H1 (cell line): ENCODE results near the gene GLE1. TPM values are rescaled to one million over a fixed set of nuclear protein-coding genes. Genes with fewer than 3 reads are reported as not detected.

Experiments
- CTCF ChIA-PET: fragments of 300-600 bp; sonication (Branson Sonifier 250); formaldehyde crosslinking; loops from one replicate; lab custom pipeline; 2021; ENCODE audit not compliant: partially characterized antibody; lab: Charles Lee
- POLR2A ChIA-PET: fragments of 300-600 bp; sonication (Branson Sonifier 250); formaldehyde crosslinking; loops from one replicate; lab custom pipeline; 2021; ENCODE audit warnings: inconsistent platforms; ENCODE audit not compliant: partially characterized antibody; lab: Charles Lee
- DNase-seq, 2 experiments: peaks; one replicate each; pipeline versions ENCODE4 v3.0.0 to v3.0.0-alpha.2; 2010 to 2022; ENCODE audit warnings: low spot score in 2 of 2, low read depth in 1 of 2, mixed read lengths in 1 of 2
- FAIRE-seq: peaks from 2 replicates; lab custom pipeline; 2011; peaks lifted over from hg19 to GRCh38; lab: Jason Lieb, UNC
- H2AFZ ChIP-seq: 2 replicates; pipeline ENCODE4 v1.8.1; 2012; ENCODE audit warnings: low read length, inconsistent platforms
- H2AK5ac ChIP-seq: 2 replicates; pipeline ENCODE4 v1.6.1; 2013; ENCODE audit warnings: low read depth, low read length
- H2BK120ac ChIP-seq: replicated peaks from 2 replicates; pipeline ENCODE3; 2013; ENCODE audit warnings: low read depth, low read length, inconsistent platforms
- H2BK12ac ChIP-seq: 2 replicates; pipeline ENCODE4 v1.6.1; 2013; ENCODE audit warnings: low read depth, low read length
- H2BK15ac ChIP-seq: 2 replicates; pipeline ENCODE4 v1.6.1; 2013; ENCODE audit warnings: low read length
- H2BK20ac ChIP-seq: 2 replicates; pipeline ENCODE4 v1.6.1; 2013; ENCODE audit warnings: low read length
- H2BK5ac ChIP-seq: 2 replicates; pipeline ENCODE4 v1.6.1; 2013; ENCODE audit warnings: low read depth, low read length
- H3K14ac ChIP-seq: 2 replicates; pipeline ENCODE4 v1.6.1; 2013; ENCODE audit warnings: inconsistent platforms; ENCODE audit not compliant: insufficient read length
- H3K18ac ChIP-seq: 2 replicates; pipeline ENCODE4 v1.6.1; 2013; ENCODE audit warnings: low read length; ENCODE audit errors: extremely low read depth
- H3K23ac ChIP-seq: 2 replicates; pipeline ENCODE4 v1.6.1; 2013; ENCODE audit warnings: inconsistent platforms; ENCODE audit not compliant: insufficient read length
- H3K23me2 ChIP-seq: 2 replicates; pipeline ENCODE4 v1.6.1; 2013; ENCODE audit warnings: low read depth, low read length
- H3K27ac ChIP-seq: 2 replicates; pipeline ENCODE4 v1.6.1; 2011; ENCODE audit warnings: low read depth, low read length, inconsistent platforms
- H3K27me3 ChIP-seq, 4 experiments: replicated peaks in 1 of 4; 1 replicate in 1 of 4; 2 replicates in 3 of 4; pipeline versions ENCODE4 v1.6.1 to v1.8.1; 2011 to 2013; ENCODE audit warnings: low read length in 3 of 4, mild to moderate bottlenecking in 3 of 4, inconsistent platforms in 2 of 4, mixed read lengths in 2 of 4, moderate library complexity in 1 of 4; ENCODE audit not compliant: control insufficient read depth in 3 of 4, insufficient read depth in 3 of 4; ENCODE audit errors: extremely low read depth in 1 of 4
- H3K36me3 ChIP-seq, 4 experiments: 2 replicates each; pipeline versions ENCODE4 v1.6.1 to v1.8.1; 2011 to 2013; ENCODE audit warnings: mild to moderate bottlenecking in 4 of 4, low read length in 3 of 4, moderate library complexity in 2 of 4, control low read depth in 1 of 4, inconsistent platforms in 1 of 4; ENCODE audit not compliant: insufficient read depth in 4 of 4, control insufficient read depth in 2 of 4
- H3K4ac ChIP-seq: replicated peaks from 2 replicates; pipeline ENCODE3; 2013; ENCODE audit warnings: low read length, low read depth, mixed read lengths, inconsistent platforms; ENCODE audit not compliant: insufficient read length
- H3K4me1 ChIP-seq, 4 experiments: replicated peaks in 1 of 4; 1 replicate in 1 of 4; 2 replicates in 3 of 4; pipeline versions ENCODE4 v1.6.1 to v1.8.1; 2011 to 2013; ENCODE audit warnings: low read length in 3 of 4, inconsistent platforms in 2 of 4, mixed read lengths in 1 of 4; ENCODE audit not compliant: insufficient read depth in 4 of 4, control insufficient read depth in 3 of 4
- H3K4me2 ChIP-seq, 2 experiments: 2 replicates each; pipeline versions ENCODE4 v1.6.1 to v1.8.1; 2011 to 2013; ENCODE audit warnings: low read depth in 2 of 2, low read length in 2 of 2, control low read depth in 1 of 2, inconsistent platforms in 1 of 2, mild to moderate bottlenecking in 1 of 2; ENCODE audit not compliant: insufficient read depth in 1 of 2
- H3K4me3 ChIP-seq, 4 experiments: fragments of 200-600, 300-600 bp in 1 of 4; sonication (generic), shearing (Covaris generic), sonication (Bioruptor Twin) in 1 of 4; 2 replicates each; pipeline versions ENCODE4 v1.5.1 to v1.8.1; 2011 to 2016; ENCODE audit warnings: low read length in 4 of 4, low read depth in 3 of 4, control low read depth in 2 of 4, inconsistent platforms in 2 of 4, mild to moderate bottlenecking in 2 of 4, mixed read lengths in 1 of 4, moderate library complexity in 1 of 4; ENCODE audit not compliant: insufficient read depth in 2 of 4; ENCODE audit errors: extremely low read depth in 1 of 4
- H3K56ac ChIP-seq: replicated peaks from 2 replicates; pipeline ENCODE3; 2013; ENCODE audit warnings: low read depth, mild to moderate bottlenecking, mixed read lengths, low read length, inconsistent platforms; ENCODE audit not compliant: insufficient read length
- H3K79me1 ChIP-seq: 2 replicates; pipeline ENCODE4 v1.6.1; 2013; ENCODE audit warnings: low read depth, low read length, control low read depth
- H3K79me2 ChIP-seq, 2 experiments: 2 replicates each; pipeline versions ENCODE4 v1.6.1 to v1.8.1; 2012 to 2013; ENCODE audit warnings: low read length in 2 of 2, mild to moderate bottlenecking in 2 of 2, inconsistent platforms in 1 of 2; ENCODE audit not compliant: insufficient read depth in 2 of 2, control insufficient read depth in 1 of 2
- H3K9ac ChIP-seq, 4 experiments: replicated peaks in 1 of 4; 1 replicate in 1 of 4; 2 replicates in 3 of 4; pipeline versions ENCODE4 v1.6.1 to v1.8.1; 2011 to 2013; ENCODE audit warnings: low read depth in 3 of 4, low read length in 3 of 4, control low read depth in 2 of 4, mild to moderate bottlenecking in 2 of 4, moderate library complexity in 2 of 4, inconsistent platforms in 1 of 4; ENCODE audit errors: extremely low read depth in 1 of 4
- H3K9me3 ChIP-seq, 2 experiments: 2 replicates each; pipeline versions ENCODE4 v1.6.1 to v1.8.1; 2012 to 2013; ENCODE audit warnings: mild to moderate bottlenecking in 2 of 2, moderate library complexity in 2 of 2, control low read depth in 1 of 2, inconsistent platforms in 1 of 2, low read depth in 1 of 2, low read length in 1 of 2, mixed read lengths in 1 of 2; ENCODE audit not compliant: insufficient read depth in 2 of 2
- H4K20me1 ChIP-seq, 2 experiments: replicated peaks in 1 of 2; 2 replicates each; pipeline versions ENCODE3 to v1.8.1; 2011 to 2013; ENCODE audit warnings: inconsistent platforms in 2 of 2, low read length in 2 of 2, mild to moderate bottlenecking in 1 of 2; ENCODE audit not compliant: insufficient read depth in 2 of 2, control insufficient read depth in 1 of 2
- H4K5ac ChIP-seq: 2 replicates; pipeline ENCODE4 v1.6.1; 2013; ENCODE audit warnings: low read length, low read depth, mixed read lengths, inconsistent platforms; ENCODE audit not compliant: insufficient read length
- H4K8ac ChIP-seq: 2 replicates; pipeline ENCODE4 v1.8.0; 2013; ENCODE audit warnings: mild to moderate bottlenecking, moderate library complexity, low read length, inconsistent platforms; ENCODE audit not compliant: insufficient read depth; ENCODE audit errors: extremely low read depth
- H4K91ac ChIP-seq: replicated peaks from 2 replicates; pipeline ENCODE3; 2013; ENCODE audit warnings: low read length, mixed read lengths, inconsistent platforms; ENCODE audit not compliant: insufficient read length
- ASH2L ChIP-seq: fragments of 200-600, 300-600 bp; sonication (generic); IDR thresholded peaks from one replicate; pipeline ENCODE4 v1.7.1; 2017; ENCODE audit warnings: low read length
- CEBPB ChIP-seq: IDR thresholded peaks from 2 replicates; pipeline ENCODE4 v1.6.1; 2012; ENCODE audit warnings: low read depth, low read length
- CHD1 ChIP-seq: IDR thresholded peaks from 2 replicates; pipeline ENCODE4 v1.6.1; 2012; ENCODE audit warnings: low read depth, low read length, improper control_type of control experiment
- CREB1 ChIP-seq: IDR thresholded peaks from 2 replicates; pipeline ENCODE4 v1.6.1; 2012; ENCODE audit warnings: inconsistent platforms
- CTCF ChIP-seq, 3 experiments: IDR thresholded peaks; 1 replicate in 2 of 3; 2 replicates in 1 of 3; pipeline versions ENCODE4 v1.5.1 to v1.6.1; 2011; ENCODE audit warnings: low read length in 3 of 3, mild to moderate bottlenecking in 3 of 3, inconsistent platforms in 2 of 3, low read depth in 1 of 3, moderate library complexity in 1 of 3; ENCODE audit not compliant: insufficient read depth in 1 of 3; ENCODE audit errors: control extremely low read depth in 1 of 3
- EZH2 ChIP-seq: fragments of 200-600 bp; sonication (generic); IDR thresholded peaks from 2 replicates; pipeline ENCODE4 v1.7.1; 2012; ENCODE audit warnings: low read depth, mild to moderate bottlenecking, moderate library complexity, low read length, inconsistent platforms; ENCODE audit not compliant: severe bottlenecking
- HDAC6 ChIP-seq: IDR thresholded peaks from one replicate; pipeline ENCODE4 v1.7.1; 2012; ENCODE audit warnings: low read depth, mild to moderate bottlenecking, inconsistent platforms, low read length, moderate library complexity
- KDM5A ChIP-seq: fragments of 200-600 bp; IDR thresholded peaks from 2 replicates; pipeline ENCODE4 v1.7.1; 2012; ENCODE audit warnings: mild to moderate bottlenecking, low read length, inconsistent platforms, mixed read lengths
- RBBP5 ChIP-seq: IDR thresholded peaks from 2 replicates; pipeline ENCODE4 v1.7.1; 2012; ENCODE audit warnings: low read depth, mild to moderate bottlenecking, inconsistent platforms, low read length, moderate library complexity, borderline replicate concordance
- RXRA ChIP-seq: IDR thresholded peaks from 2 replicates; pipeline ENCODE4 v1.6.1; 2011; ENCODE audit warnings: low read depth, mild to moderate bottlenecking, low read length, moderate library complexity; ENCODE audit not compliant: insufficient read depth
- ZNF274 ChIP-seq: IDR thresholded peaks from 2 replicates; pipeline ENCODE4 v1.7.0; 2012; ENCODE audit warnings: low read length, borderline replicate concordance; ENCODE audit errors: extremely low read depth
- WGBS, 2 experiments: shearing (Covaris generic) in 1 of 2; methylation state at CpG; one replicate each; pipeline versions ENCODE4 v1.1.6 to v1.1.7; 2013 to 2015; ENCODE audit warnings: low lambda C conversion rate in 2 of 2, mixed read lengths in 2 of 2, inconsistent platforms in 1 of 2, low coverage in 1 of 2, missing lambda C conversion rate in 1 of 2; ENCODE audit not compliant: insufficient replicate concordance in 2 of 2, insufficient coverage in 1 of 2, insufficient read length in 1 of 2; ENCODE audit errors: extremely low coverage in 1 of 2, missing lambda C conversion rate in 1 of 2; 5-methylcytosine and 5-hydroxymethylcytosine counted together
- polyA plus RNA-seq, 7 experiments: library from polyadenylated mRNA; depleted of rRNA in 3 of 7; stranded (reverse) in 5 of 7; unstranded in 2 of 7; fragments of >200 nt in 5 of 7; fragments of 200-250 nt in 2 of 7; gene quantifications; 1 replicate in 5 of 7; 2 replicates in 1 of 7; 4 replicates in 1 of 7; pipeline versions ENCODE4 v1.2.1 to v1.2.3, GENCODE V29; 2011 to 2013; ENCODE audit warnings: missing spikeins in 2 of 7, mixed read lengths in 2 of 7
- total RNA-seq: library from RNA; stranded (reverse); fragmentation: NEBNext Ultra II Directional; extraction: Animal tissue kit (Norgen Biotek cat#: 25700); gene quantifications from 2 replicates; pipeline ENCODE4 v1.2.1, GENCODE V29; 2021

The GLE1 gene
- total and polyA plus RNA-seq, 2 of the 8 experiments (the other 6 are each of a cell fraction or from before 2014, with no cell fraction given) = 9.6 to 14.9 TPM

- Histone ChIP-seq H4K20me1 (peaks cover 2 to 3% of the 10 kb centered on the region in 2 experiments), H2BK15ac (no peak overlapping the region), H2AK5ac (no peak overlapping the region)
- TF ChIP-seq ZNF274 (no peak), RXRA (no peak), RBBP5 (no peak), CEBPB (no peak), KDM5A (no peak), HDAC6 (no peak), CHD1 (no peak), ASH2L (no peak), CREB1 (no peak), EZH2 (no peak), CTCF (IDR thresholded peaks at IDR 0.05; ENCODE audit: control extremely low read depth in 1 of 3, insufficient read depth in 1 of 3, low read depth in 1 of 3, low read length in 3 of 3) (no peak)
Measured at GRCh38 chr9:128580731-128581130, 76.2 kb downstream of the GLE1 start.

More at GRCh38 chr9:128580731-128581130, 76.2 kb downstream of the GLE1 start:
- no peaks in the 10 kb centered on the region for H3K27me3 ChIP-seq
- H3K23ac ChIP-seq = no peak overlapping the region
- POLR2A ChIA-PET = no interaction called here
- no peaks in the 10 kb centered on the region for H3K79me2 ChIP-seq
- H2BK20ac ChIP-seq = no peak overlapping the region
- WGBS, 2 experiments = 98% methylated on average over 10 of the region's 10 CpGs; no CpG with 5 or more reads in 1 of the 2 experiments
- H3K79me1 ChIP-seq = no peaks in the 10 kb centered on the region
- H3K23me2 ChIP-seq = no peaks in the 10 kb centered on the region
- H2BK5ac ChIP-seq = no peak overlapping the region
- no peak overlapping the region for H3K27ac ChIP-seq
- no peak for FAIRE-seq
- no peak overlapping the region for H3K9ac ChIP-seq
- no peak overlapping the region for H2BK120ac ChIP-seq
- H2BK12ac ChIP-seq = no peak overlapping the region
- peaks cover 38 to 93% (median 82%) of the 10 kb centered on the region in 4 experiments for H3K36me3 ChIP-seq
- H3K14ac ChIP-seq = no peak overlapping the region
- H3K4me2 ChIP-seq = no peak overlapping the region
- no peak overlapping the region for H2AFZ ChIP-seq
- no peak overlapping the region for H4K91ac ChIP-seq
- H4K5ac ChIP-seq = no peak overlapping the region
- H4K8ac ChIP-seq = no peak overlapping the region
- no peak overlapping the region for H3K4me3 ChIP-seq
- H3K56ac ChIP-seq = no peak overlapping the region
- CTCF ChIA-PET = no interaction called here
- H3K4ac ChIP-seq = no peak overlapping the region
- H3K9me3 ChIP-seq = no peaks in the 10 kb centered on the region
- no peak for DNase-seq
- no peaks in the 10 kb centered on the region for H3K4me1 ChIP-seq
- H3K18ac ChIP-seq = no peak overlapping the region
